GM21737 (cell line): ENCODE data around the gene EXT2.

Experiments used
- ATAC-seq: cut with Tn5 transposase; IDR thresholded peaks from one replicate; pipeline ENCODE4 v1.9.1; 2021; ENCODE audit warnings: mild to moderate bottlenecking, moderate library complexity; ENCODE audit not compliant: unreplicated experiment

Gene EXT2

DNA sequence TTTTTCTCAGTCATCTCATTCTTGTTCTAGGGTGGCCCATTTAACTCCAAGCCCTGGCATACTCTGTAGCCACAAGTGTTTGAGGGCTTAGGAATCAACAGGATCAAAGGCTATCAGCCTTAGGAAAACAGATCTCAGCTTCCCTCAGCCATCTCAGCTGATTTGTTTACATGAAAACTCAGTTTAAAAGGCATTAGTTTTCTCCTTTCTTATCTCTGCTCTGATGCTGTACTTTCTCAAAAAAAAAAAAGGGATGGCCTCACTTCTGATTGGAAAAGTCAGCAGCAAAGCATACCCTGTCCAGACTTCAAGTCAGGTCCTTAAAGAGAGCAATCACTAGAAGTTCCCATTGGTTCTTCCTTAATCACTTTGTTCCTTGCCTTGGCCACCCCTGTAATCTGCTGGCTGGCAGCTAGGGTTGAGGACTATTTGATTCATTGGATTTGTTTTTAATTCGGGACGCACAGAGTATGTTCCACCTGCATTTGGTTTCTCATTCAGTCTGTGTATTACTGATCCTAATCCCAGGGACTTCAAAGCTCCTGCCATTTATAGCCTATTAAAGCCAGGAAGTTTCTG lies 102.8 kb downstream of the EXT2 start:
- ATAC-seq, result no peak

DNA sequence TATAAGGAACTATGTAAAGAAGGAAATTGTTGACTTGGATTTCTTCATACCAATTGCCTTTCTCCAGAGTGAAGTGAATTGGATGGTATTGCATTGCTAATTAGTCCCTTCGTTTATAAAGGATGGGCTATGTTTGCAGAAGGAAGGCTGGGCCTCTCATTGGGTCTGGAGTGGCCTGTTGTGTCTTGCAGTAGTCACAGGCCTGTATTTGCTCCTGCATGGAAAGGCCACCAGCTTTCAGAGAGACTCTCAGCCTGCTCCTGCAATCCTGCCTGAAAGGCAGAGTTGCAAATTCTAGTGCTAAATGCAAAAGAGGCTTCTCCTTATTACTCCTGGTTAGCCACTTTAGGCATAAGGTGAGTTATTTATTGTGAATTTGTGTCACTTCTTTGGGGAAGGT lies 103.8 kb downstream of the EXT2 start:
- no peak for ATAC-seq

DNA sequence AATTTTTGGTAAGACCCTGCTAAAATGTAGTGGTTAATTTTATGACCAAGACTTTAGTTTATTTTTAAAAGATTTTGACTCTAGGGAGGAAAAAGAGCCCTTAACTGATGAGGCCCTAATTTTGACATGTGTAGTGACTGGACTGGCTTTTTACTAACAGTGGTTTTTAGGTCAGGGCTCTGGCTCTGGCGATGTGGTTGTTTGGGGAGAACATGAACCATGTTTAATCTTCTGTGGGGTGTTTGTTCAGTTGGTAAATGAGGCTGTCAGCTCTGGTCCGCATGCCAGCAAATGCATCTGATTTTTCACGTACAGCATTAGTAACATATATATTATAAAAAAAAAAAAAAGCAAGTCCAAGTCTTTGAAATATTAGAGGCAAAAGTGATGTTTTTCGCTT lies 104.3 kb downstream of the EXT2 start:
- ATAC-seq, result no peak

DNA sequence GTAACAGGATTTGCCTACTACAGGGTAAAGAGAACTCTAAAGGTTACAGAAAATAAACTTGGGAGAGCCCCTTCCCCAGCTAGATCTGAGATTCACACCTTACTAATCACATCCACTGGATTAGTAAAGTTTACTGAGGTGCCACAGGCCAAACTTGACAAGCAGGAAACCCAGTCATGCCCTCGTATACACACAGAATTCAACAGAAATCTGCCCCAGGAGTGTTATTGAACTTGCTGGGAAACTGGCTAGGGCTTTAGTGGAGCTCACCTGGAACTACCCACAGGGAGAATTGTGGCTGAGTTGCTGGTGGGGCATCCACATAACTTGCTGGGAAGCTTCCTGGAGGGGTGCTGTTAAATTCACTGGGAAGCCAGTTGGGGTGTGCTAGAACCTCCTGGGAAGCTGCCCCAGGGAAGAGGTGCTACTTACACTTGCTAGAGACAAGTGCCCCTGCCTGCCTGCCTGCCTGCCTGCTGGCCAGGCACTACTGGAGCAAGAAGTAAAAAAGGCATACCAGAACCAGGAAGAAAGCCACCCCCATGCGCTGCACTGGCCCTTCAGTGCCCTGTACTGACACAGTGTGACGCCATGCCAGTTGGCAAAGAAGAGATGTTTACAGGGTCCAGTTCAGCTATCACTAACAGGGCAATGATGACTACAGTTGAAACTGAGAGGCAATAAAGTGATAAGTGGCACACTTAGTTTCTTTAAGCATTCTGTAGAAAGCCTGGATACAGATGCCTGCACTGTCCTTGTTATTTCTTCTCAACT lies 108.0 kb downstream of the EXT2 start:
- ATAC-seq, result no peak

DNA sequence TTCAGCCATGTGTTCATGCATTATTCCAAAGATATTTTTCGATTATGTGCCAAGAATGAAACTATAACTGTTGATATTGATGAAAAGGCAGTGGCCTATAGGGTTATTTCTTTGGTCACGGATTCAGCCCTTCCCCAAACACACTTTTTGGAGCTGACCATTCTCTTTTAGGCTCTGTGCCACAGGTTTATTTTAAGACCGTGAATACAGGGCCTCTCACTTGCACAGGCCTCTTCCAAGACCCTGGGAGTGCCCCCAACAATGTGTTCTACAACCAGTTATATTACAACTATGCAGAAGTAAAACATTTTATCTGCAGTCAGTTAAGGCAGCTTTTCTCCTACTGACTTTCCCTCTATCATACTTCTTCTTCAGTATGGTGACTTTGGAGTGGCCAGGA lies 109.9 kb downstream of the EXT2 start:
- ATAC-seq, result no peak

DNA sequence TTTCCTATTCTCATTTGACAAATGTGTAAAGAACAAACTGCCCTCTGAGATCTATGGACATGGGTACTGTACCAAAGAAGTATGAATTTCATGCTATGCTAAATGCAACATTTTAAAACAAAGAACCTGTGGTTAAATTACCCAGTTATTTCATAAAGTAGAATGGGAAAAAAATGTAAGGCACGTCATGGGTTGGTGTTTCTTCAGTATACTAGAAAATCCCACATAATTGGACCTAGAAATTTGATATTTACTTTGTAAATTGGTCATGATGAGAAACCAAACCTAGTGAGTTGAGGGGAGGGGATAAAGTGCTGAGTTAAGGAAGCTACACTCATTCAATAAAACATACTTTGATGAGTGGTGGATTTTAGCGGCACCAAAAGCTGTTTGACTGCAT lies 110.4 kb downstream of the EXT2 start:
- no peak for ATAC-seq

DNA sequence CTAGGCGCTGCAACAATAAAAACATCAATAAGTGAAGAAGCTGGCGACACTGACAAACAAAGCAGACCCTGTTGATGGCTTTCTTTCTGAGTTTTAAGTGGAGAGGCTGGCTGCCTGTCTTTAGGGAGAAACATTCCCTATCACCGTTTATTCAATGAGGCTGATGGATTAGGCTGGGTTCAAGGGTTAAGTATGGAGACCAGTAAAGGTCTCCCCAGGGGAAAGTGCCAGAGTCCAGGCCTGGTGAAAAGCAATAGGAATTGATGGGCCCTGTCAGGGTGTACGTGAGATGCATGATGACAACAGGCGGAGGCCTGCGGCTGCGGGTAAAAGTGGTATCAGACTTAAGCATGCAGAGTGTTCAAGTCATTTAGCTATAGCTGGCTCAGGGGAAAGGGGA lies 111.8 kb downstream of the EXT2 start:
- no peak for ATAC-seq

DNA sequence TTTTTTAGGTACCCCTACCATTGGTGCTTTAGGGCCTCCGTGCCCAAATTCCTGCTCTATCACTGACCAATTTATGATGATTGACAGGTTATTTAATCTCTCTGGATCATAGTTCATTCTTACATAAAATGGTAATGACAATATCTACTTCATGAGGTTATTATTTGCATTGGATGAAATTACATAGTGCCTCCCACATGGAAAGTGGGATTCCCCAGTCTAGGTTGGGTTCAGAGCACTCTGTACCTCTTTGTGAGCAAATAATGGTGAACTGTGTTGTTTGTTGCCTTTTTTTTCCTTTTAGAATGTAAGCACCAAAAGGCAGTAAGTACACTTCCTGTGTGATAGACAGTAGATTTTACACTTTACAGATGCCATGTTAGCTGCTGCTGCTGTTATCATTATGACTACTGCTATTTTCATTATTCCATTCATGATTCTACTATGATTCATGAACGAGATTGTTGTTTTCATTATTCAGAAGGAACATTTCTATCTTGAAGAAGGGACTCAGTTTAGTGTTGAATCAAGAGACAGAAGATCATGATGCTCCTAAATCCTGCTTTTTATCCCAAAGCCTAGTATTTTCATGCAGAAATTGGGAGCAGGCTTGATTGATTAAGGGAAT lies 113.6 kb downstream of the EXT2 start:
- no peak for ATAC-seq

DNA sequence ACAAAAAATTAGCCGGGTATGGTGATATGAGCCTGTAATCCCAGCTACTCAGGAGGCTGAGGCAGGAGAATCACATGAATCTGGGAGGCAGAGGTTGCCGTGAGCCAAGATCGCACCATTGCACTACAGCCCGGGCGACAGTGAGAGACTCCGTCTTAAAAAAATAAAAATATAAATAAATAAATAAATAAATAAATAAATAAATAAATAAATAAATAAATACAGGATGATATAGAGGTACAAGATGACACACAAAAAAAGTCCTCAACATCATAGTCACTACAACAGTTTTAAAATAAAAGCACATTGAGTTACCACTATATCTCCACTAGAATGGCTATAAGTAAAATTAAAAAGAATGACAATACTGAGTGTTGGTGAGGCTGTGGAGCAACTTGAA lies 116.7 kb downstream of the EXT2 start:
- ATAC-seq, result no peak

DNA sequence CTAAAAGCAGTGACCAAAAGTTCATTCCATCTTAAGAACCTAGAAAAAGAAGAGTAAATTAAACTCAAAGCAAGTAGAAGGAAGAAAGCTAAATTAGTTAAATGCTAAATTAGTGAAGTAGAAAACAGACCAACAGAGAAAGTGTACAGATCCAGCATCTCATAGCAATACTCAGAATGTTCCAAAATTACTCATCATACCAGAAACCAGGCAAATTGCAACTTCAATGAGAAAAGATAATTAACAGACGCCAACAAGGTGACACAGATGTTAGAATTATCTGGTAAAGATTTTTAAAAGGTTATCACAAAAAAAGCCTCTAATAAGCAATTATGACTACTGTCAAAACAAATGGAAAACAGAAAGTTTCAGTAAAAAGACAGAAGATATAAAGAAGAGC lies 117.7 kb downstream of the EXT2 start:
- no peak for ATAC-seq

DNA sequence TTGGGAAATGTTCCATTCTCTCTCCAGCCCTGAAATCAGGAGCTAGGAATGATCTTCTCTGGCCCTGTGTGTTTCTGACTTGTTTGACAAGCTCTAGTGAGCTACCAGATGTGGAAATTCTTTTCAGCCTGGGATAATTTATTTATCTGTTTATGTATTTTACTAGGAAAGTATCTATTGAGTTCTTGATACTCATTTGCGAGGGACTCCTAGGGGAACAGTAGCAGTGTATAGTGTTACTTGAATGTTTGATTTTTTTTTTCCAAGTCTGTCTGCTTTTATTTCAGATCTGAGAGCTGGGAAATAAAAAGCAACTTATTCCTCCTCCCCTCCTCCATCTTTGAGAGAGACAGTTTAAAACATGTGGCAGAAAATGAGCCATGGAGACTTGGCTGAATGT lies 122.0 kb downstream of the EXT2 start:
- ATAC-seq, result no peak

DNA sequence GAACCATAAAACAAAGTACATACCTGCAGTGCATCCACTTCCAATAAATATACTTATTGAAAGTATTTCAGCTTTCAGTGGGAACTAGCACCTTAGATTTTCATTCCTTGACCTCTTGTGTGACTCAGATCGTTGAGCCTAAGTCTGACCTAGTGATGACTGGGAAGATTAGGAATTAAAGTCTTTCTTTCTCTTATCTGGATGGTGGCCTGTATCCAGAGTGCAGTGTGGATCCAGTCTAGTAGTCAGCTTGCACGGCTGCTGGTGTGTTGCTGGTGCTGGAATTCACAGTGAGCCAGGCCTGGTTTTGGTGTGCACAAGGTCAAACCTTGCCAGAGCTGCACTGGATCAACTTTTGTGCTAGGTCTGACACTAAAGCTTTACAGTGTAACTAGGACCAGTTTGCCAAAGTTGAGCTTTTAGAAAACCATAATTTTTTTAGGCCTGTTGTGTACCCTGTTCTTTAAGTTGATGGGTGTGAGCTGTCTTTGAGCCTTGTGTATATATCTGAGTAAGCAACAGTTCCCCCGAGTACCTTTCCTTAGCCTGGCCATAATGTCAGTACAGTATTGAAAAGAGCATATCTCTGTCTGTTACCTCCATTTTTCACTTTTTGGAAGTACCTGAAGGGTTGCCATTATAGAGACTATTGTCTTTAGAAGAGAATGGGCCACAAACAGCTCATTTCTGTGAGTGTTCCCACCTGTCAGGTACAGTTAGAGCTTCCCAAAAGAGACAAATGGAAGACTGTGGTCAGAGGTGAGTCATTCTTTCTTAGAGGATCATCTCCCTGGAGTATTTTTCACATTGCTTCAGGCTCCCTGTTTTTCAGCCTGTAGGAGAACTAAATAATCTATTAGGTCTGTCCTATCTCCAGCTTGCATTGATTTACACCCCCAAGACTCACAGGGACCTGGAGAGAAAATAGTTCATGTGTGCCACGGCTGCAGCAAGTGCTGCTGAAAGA lies 124.6 kb downstream of the EXT2 start:
- ATAC-seq, result no peak

DNA sequence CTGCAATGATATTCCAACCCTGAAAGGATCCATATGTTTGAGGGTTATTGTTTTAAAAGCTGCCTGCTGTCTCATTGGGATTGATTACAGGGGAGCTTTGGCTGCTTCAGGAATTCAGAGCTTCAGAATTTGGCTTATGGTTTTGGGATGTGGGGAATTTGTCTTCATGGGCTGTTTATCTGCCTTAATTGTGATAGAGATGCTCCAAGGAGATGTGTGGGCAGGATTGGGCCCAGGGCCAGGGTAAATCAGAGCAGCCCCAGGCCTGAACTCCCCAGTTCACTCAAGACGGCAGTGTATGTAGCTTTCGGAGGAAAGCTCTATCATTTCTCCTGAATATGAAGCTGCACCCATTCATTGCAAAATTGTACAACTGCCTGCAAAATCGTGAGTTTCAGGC lies 126.0 kb downstream of the EXT2 start:
- ATAC-seq, result no peak

DNA sequence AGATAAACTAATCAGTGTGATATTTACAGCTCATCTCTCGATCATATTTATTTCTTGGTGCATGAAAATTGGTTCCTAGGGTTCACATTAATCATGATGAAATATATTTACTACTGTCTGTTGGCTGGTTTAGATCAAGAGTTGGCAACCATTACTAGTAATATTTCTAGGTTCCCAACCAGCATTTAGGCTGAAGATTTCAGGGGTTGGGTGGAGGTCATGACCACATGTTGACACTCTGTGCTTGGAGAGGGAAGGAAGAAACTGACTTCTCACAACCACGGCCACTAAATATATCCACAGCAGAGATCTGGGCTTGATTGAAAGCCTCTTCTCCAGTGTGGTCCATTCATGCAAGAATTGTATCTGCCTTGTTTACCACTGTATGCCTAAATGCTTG lies 126.5 kb downstream of the EXT2 start:
- no peak for ATAC-seq

DNA sequence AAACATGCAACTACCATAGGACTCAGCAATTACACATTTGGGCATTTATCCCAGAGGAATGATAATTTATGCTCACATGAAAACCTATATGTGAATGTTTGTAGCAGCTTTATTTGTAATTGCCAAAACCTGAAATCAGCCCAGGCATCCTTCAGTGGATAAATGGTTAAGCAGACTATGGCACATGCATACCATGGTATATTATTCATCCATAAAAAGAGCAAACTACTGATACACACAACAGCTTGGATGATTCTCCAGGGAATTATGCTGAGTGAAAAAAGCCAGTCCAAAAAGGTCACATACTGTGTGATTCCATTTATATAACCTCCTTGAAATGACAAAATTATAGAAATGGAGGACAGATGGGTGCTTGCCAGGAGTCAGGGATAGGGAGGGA lies 127.8 kb downstream of the EXT2 start:
- ATAC-seq, result no peak

DNA sequence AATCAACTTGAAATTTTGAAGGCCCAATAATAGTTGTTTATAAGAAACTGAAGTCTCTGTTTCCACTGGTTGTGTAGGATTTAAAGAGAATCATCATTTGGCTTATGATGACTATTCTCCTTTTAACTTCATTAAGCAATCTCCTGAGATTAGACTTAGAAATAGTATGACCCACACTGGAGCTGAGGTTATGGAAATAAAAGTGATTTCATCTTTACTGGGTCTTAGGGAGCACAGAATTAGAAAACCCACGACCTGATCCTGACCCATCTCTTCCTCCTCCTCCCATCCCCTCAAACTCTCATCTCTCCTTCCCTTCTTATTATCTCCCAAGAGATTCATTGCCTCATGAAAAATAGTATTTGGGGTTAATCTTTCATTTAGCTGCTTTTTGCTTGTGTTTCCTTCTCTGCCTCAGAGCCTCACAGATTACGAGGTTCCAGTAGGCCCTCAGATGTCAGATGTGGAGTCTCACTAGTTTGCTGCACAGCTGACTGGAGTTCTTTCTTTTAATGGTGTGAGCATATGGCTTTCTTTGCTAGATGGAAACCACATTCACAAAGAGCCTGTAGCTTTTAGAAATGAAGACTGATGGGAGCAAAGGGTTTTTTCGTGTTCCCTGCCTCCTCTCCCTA lies 129.5 kb downstream of the EXT2 start:
- ATAC-seq, result no peak

DNA sequence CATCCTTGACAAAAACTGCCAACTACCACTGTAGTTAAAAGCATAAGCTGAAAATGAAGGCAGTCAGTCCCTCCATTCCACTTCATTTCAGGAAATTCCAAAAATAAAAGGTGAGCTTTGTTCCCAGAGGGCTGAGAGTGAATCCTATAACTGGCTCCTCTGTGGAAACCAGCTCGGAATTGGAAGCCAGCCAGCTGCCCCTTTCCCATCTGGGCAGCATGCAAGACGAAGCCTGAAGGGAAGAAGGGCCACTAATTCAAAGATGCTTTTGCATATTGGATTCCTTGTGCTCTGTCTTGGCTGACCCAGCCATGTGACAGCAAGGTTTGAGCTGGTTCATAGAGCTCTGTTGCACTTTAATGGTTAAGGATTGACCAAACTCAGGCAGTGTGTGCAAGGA lies 131.0 kb downstream of the EXT2 start:
- no peak for ATAC-seq

DNA sequence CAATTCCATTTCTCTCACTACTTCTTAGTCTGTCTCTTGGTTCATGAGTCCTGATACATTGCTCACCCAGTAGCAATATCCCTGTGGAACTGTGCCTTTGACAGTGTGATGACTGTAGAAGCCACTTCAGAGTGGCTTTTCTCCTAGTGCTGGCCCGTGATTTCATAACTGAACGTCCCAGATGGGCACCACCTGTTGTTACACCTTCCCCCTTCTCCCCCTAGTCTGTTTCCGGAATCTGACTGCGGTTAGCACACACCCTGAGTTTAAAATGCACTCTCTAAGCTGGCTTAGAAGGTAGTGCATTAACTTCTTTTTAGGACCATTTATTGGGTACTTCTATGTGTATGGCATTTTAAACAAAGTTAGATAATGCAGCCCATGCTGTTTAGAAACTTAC lies 131.5 kb downstream of the EXT2 start:
- ATAC-seq, result no peak

DNA sequence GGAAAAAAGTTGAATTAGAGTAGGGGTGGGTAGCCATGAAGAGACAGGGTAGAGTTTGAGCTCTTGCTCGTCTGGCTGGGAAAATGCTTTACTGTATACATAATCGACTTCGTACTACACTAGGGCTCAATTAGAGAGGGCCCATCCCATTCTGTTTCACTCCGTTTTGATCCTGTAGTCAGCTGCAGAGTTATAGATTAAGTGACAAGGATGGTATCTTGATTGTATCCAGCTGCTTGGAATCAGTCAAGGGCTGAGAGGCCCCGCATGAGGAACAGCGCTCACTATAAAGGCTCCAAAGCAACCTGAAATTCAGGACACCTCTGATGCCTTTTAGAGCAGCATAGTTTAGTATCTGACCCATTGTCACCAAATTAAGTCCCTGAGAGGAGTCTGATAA lies 132.9 kb downstream of the EXT2 start:
- ATAC-seq, result no peak

DNA sequence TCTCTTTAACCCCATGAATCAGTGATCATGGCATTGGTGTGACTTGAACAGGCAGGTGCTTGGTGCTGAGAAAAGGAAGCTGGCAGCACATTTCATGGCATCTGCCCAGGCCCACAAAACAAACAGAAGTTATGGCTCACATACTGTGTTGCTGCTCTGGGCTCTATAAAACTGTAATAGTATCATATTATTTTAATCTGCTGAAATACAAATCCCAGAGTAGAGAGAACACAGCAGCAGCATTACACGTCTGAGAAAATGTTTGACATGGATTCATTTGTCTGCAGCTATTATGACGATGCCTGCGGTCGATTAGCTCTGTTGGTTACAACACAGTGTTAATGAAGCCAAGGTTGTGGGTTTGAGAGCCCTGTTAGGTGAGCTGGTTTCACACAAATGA lies 133.6 kb downstream of the EXT2 start:
- ATAC-seq, result no peak

DNA sequence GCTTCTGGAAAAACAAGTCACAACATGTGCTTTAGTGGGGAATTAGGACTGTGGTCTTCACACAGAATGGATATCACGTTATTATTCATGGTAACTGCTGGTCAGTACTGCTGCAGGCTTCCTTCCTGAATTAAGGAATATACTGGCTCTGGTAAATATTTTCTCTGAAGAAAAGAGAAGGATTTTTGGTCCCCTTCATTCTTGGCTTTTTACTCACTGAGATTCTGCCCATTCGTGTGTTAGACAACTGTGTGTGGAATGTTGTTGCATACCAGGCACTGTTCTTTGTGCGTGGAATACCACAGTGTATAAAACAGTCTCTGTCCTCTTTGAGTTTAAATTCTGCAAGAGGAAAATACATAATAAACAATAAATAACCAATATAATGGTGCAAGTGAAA lies 134.1 kb downstream of the EXT2 start:
- no peak for ATAC-seq
